Type B pancreatic cell (in vitro differentiated cells): ENCODE data around the gene FERMT1. TPM values are rescaled to one million over a fixed set of nuclear protein-coding genes. Genes with fewer than 3 reads are reported as not detected.

Experiments used
- DNase-seq: peaks from one replicate; pipeline ENCODE4 v3.0.0; 2021; ENCODE audit warnings: mixed read lengths; ENCODE audit not compliant: unreplicated experiment; ENCODE audit errors: extremely low spot score
- H3K27ac Mint-ChIP-seq: 2 replicates; pipeline ENCODE4 v1.8.0; 2021; ENCODE audit warnings: mild to moderate bottlenecking, mixed read lengths
- H3K27me3 Mint-ChIP-seq: 2 replicates; pipeline ENCODE4 v1.8.0; 2021; ENCODE audit warnings: mixed read lengths
- H3K36me3 Mint-ChIP-seq: 2 replicates; pipeline ENCODE4 v1.8.0; 2021; ENCODE audit warnings: mixed read lengths
- H3K4me1 Mint-ChIP-seq: one replicate; pipeline ENCODE4 v1.8.0; 2021; ENCODE audit warnings: mixed read lengths; ENCODE audit not compliant: unreplicated experiment
- H3K4me3 Mint-ChIP-seq: 2 replicates; pipeline ENCODE4 v1.8.0; 2021; ENCODE audit warnings: mild to moderate bottlenecking, mixed read lengths
- H3K9me3 Mint-ChIP-seq: 2 replicates; pipeline ENCODE4 v1.8.0; 2021; ENCODE audit warnings: mixed read lengths
- CTCF ChIP-seq: fragments of 200-600 bp; sonication (generic); conservative IDR thresholded peaks from 2 replicates; pipeline ENCODE4 v1.5.0; 2021; ENCODE audit warnings: antibody characterized with exemption, mild to moderate bottlenecking
- total RNA-seq: library from RNA; stranded (reverse); gene quantifications from 2 replicates; pipeline ENCODE4 v1.2.1, GENCODE V29; 2021; ENCODE audit warnings: low replicate concordance

The FERMT1 gene
- total RNA-seq, 1 donor from 2014 or later, result 7.1 TPM

GRCh38 chr20:6095409-6095808 is 27.4 kb downstream of the FERMT1 start:
- Mint-ChIP-seq H3K4me3 (no peak overlapping the region), H3K27me3 (no peaks in the 10 kb centered on the region), H3K27ac (no peak overlapping the region), H3K4me1 (peaks cover 4% of the 10 kb centered on the region), H3K9me3 (no peaks in the 10 kb centered on the region), H3K36me3 (no peaks in the 10 kb centered on the region)
- no peak for DNase-seq
- no peak for TF ChIP-seq CTCF

GRCh38 chr20:6094565-6094964 is 28.3 kb downstream of the FERMT1 start:
- H3K4me3 Mint-ChIP-seq, result no peak overlapping the region
- TF ChIP-seq CTCF, result no peak
- peaks cover 4% of the 10 kb centered on the region for H3K4me1 Mint-ChIP-seq
- no peak overlapping the region for H3K27ac Mint-ChIP-seq
- no peaks in the 10 kb centered on the region for H3K27me3 Mint-ChIP-seq
- no peaks in the 10 kb centered on the region for H3K9me3 Mint-ChIP-seq
- DNase-seq, result no peak
- no peaks in the 10 kb centered on the region for H3K36me3 Mint-ChIP-seq

GRCh38 chr20:6094063-6094462 is 28.8 kb downstream of the FERMT1 start:
- Mint-ChIP-seq H3K4me3 (no peak overlapping the region), H3K36me3 (no peaks in the 10 kb centered on the region), H3K4me1 (peaks cover 4% of the 10 kb centered on the region), H3K27ac (no peak overlapping the region), H3K27me3 (no peaks in the 10 kb centered on the region), H3K9me3 (no peaks in the 10 kb centered on the region)
- no peak for TF ChIP-seq CTCF
- no peak for DNase-seq

- Mint-ChIP-seq H3K27ac (no peak overlapping the region), H3K4me1 (no peaks in the 10 kb centered on the region), H3K9me3 (no peaks in the 10 kb centered on the region), H3K27me3 (no peaks in the 10 kb centered on the region), H3K36me3 (no peaks in the 10 kb centered on the region), H3K4me3 (no peak overlapping the region)
- no peak for DNase-seq
- TF ChIP-seq CTCF, result no peak
These were observed 31.2 kb downstream of the FERMT1 start for GRCh38 chr20:6091661-6092060.

GRCh38 chr20:6086868-6087267 is 36.0 kb downstream of the FERMT1 start:
- no peak for DNase-seq
- TF ChIP-seq CTCF, result no peak
- Mint-ChIP-seq H3K4me3 (no peak overlapping the region), H3K4me1 (no peaks in the 10 kb centered on the region), H3K27ac (no peak overlapping the region), H3K36me3 (no peaks in the 10 kb centered on the region), H3K9me3 (no peaks in the 10 kb centered on the region), H3K27me3 (no peaks in the 10 kb centered on the region)

- no peaks in the 10 kb centered on the region for H3K4me1 Mint-ChIP-seq
- H3K36me3 Mint-ChIP-seq, result no peaks in the 10 kb centered on the region
- no peak for TF ChIP-seq CTCF
- H3K27me3 Mint-ChIP-seq, result no peaks in the 10 kb centered on the region
- H3K4me3 Mint-ChIP-seq, result no peak overlapping the region
- no peak overlapping the region for H3K27ac Mint-ChIP-seq
- H3K9me3 Mint-ChIP-seq, result no peaks in the 10 kb centered on the region
- no peak for DNase-seq
These were observed 38.9 kb downstream of the FERMT1 start for GRCh38 chr20:6083926-6084325.
